NCI-H1105 treated with DMSO at 0.1 percent for 48 hours (cell line): Measurements from ENCODE around the gene AGPAT4.

Experiments
- DNase-seq: peaks from one replicate; lab custom pipeline; 2025; lab: John Stamatoyannopoulos, UW

Gene AGPAT4

DNA sequence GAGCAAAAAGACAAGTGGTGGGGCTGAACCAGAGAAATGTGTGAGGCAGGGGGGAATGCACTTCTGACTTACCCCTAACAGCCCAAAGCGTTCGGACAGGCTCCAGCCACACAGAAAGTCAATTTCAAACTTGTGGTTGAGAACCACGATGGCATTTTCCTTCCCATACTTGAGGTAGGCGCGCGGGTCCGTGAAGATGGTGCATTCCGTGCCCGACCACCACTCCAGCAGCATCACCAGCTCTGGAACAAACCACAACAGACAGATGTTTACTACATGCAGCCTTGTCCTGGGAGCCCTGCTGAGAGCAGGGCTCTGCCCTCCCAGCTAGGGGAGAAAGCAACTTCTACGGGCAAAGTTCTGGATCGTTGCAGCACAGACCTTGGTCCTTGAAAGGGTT lies 107.7 kb downstream of the AGPAT4 start:
- DNase-seq: no peak

DNA sequence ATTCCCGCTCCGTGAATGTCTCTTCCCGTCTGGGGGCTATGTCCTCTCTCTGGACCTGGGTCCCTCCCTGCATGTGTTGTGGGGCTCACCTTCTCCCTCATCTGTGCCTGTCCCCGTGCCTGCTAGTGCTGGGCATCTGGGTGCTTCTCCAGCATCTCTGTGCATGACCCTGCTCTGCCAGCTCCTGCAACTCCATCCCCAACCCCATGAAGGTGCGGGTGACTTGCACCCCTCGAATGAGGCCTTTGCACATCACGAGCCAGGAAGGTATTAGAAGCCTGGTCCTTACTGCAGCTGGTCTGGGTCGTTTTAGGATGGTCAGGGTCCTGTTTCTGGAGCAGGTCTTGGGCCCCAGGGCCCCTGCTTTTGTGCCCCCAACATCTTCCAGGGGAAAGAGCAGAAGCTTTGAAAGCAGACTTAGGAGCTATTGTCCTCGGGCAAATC lies 109.7 kb downstream of the AGPAT4 start:
- DNase-seq: no peak

DNA sequence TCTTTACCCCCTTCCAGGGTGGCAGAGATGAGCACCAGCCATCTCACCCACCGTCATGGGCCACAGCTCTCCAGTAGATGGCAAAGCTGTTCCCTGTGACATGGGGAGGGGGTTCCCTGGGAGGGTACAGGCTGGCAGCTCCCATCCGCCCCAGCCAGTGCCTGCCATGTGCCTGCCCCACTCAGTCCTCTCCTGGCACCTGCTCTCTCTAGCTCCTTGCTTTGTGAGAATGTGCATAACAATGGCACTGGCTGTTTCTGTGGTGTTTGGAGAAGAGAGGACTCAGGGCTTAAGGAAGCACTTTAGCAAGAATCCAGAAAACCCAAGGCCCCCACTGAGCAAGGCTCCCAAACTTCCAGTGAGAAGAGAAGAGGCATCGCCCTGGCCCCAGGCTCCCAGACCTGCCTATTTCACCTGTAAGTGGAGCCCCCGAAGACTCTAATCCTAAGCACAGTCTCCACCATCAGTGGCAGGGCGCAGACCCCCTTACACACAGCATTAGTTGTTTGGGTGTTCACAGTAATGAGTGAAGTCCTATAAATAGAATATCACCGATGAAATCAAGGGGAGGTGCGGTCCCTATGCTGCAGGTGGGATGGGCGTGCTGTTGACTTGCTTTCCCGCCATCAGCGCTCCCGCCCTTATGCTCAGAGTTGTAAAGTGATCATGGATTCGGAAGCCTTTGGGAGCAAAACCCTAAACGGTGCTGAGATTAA lies 110.2 kb downstream of the AGPAT4 start:
- DNase-seq: no peak

DNA sequence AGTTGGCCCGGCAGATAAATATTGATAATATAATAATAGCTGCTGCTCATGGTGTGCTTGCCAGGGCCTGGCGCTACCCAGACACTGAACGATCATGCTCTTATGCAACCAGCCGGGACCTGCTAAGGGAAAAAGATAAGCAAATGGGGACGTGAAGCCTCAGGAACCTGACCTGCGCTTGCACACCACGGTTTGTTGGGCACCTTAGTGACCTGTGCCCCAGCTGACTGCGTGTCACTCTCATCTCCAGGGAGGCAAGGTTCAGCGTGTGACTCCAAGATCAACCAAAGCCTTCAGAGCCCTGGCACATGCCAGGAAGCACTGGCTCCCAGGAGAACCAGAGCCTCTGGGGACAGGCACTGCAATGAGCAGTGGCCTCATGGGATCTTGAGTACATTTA lies 111.1 kb downstream of the AGPAT4 start:
- DNase-seq: no peak

DNA sequence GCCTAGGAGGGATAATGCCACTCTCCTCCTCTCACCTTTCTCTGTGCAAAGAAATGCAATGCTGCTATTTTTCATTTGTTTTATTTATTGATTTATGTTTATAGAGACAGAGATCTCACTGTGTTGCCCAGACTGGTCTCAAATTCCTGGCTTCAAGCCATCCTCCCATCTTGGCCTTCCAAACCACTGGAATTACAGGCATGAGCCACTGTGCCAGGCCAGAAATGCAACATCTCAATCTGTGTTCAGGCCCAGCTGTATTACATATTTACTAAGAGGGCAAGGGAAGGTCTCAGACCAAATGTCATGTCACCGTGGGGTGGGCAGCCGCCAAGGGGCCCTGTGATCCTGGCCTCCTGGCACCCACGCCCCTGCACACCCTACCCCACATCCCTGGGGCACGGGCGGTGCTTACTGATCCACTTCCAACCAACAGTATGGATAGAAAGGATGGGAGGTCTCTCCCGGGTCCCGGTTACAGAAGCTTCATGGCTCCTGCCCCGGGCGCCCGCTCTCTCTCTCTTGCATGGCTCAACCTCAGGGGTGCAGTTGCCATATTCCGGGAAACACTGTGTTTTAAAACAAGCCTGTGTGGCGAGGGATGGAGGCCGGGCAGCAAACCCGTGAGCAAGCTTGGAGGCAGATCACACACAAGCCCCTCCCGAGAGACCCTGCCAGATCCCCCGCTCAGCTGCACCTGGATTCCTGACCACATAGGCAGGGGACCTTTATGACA lies 111.8 kb downstream of the AGPAT4 start:
- DNase-seq: no peak

DNA sequence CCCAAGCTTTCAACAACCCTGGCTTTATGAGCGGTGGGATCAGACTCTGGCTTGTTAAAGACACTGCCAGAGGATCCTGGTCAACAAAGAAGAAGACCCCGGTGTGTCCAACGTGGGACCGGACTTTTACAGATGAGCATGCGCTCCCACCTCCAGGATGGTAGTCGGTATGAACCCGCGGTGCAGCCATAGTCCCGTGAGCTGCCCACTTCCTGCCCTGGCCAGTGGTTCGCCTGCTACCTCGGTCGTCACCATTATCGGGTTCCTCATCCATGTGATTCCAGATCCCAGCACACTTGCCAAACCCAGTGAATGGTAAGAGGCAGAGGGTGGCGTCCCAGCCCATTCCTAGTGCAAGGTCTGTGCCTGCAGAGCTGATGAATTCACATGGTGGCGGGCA lies 112.7 kb downstream of the AGPAT4 start:
- no peak for DNase-seq

DNA sequence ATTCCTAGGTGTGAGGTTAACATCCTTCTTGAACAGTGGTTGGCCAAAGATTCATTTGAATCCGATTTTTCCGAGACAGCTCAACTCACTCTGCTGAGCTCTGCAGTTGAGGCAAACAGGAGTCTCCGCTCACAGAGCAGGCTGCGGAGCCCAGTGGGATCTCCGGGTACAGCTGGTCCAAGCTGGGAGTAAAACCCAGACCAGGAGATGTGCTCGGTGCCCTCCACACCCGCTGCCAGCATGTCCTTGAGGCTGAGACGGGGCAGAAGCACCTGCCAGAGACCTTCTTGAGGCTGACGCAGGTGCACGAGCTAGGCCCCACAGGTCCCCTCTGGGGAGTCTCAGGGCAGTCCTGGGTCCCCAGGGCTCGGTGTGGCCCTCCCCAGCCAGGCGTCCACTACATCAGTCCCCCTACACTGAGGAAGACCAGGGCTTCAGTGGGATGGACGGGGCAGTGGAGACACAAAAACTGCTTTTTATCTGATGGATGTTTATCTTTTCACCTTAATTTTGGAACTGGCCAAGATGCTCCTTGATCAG lies 119.0 kb downstream of the AGPAT4 start:
- DNase-seq: no peak

DNA sequence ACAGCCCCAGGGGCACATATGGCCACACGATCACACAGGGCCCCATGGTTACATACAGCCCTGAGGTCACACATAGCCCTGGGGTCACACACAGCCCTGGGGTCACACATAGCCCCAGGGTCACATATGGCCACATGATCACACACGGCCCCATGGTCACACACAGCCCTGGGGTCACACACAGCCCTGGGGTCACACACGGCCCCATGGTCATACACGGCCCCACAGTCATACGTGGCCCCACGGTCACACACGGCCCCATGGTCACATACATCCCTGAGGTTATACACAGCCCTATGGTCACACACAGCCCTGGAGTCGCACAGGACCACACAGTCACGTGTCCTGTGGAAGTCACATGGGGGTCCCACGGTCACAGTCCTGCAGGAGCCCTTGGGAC lies 120.1 kb downstream of the AGPAT4 start:
- DNase-seq: no peak

DNA sequence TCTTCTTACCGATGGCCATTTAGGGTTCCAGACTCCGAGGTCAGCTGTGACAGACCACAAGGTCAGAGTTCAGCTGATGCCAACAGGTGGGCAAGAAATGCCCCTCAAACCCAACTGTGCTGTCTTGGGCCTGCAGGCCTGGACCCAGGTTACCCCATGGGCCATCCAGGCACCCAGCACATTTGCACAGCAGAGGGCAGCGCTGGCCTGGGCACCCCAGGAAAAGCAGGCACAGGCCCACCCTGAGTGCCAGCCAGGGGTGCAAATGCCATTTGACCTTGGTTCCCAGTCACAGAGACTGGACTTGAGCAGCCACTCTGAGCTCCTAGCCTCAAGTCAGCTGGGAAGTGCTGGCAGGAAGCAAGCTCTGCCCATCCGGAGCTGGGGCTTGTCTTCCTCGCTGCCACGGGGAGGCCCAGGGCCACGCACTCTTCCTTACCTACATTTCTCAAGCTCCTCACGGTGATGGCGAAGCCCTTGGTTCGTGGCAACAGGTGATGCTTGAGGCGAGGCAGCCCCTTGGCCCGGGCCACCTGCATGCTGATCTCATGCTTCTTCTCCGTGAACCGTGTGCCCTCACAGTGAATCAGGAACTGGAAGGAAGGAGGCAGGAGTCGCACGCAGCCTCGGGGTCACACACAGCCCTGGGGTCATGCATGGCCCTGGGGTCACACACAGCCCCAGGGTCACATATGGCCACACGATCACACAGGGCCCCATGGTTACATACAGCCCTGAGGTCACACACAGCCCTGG lies 120.8 kb downstream of the AGPAT4 start:
- DNase-seq: no peak

DNA sequence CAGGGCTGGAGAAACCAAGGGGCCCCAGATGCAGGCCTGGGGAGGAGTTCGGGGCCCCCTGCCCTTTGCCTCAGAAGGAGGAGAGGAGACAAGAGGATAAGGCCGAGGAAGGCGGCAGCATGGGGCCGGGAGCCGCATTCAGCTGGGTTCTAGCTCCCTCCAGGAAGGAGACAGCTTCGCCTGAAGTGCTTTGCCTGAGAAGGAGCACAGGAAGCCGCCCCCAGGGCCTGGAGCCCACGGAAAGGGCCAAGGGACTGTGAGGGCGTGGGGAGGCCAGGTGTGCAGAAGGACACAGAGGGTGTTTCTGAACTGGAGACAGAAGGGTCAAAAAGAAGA lies 121.4 kb downstream of the AGPAT4 start:
- no peak for DNase-seq

DNA sequence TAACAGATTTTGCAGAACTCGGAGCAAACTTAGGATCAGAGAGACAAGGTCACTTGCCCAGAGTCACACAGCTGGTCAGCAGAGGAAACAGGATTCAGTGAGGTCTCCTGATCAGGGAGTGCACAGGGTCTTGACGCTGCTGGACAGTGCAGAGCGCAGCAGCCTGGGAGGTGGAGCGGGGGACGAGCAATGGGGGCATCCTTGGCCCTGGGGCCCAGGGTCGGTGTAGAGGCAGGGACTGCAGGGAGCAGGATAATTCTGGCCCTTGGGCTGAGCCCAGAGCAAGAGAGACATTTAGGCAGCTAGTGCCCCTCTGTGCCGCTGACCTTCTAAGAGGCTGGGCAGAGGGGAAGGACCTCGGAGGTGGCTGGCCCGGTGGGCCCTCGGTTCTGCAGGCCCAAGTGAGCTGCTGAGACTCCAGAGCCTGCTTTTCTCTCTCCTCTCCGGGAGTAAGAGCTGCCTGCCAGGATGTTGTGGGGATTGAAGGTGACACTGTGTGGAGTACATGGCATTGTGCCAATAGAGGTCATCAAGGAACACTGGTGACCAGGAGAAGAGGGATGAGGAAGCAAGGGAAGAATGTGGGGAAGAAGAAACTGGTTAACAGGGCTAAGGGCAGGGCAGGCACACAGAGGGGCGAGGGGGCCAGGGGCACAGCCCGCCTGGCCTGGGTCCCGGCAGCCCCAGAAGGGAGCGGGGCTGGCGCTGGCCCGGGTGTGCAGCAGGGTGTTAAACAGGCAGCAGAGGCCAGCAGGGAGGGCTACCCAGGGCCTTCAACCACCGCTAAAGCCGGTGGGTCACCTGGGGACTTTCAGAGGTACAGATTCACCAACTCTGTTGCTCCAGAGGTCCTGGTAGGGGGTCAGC lies 122.0 kb downstream of the AGPAT4 start:
- DNase-seq: peak; percentile 18

DNA sequence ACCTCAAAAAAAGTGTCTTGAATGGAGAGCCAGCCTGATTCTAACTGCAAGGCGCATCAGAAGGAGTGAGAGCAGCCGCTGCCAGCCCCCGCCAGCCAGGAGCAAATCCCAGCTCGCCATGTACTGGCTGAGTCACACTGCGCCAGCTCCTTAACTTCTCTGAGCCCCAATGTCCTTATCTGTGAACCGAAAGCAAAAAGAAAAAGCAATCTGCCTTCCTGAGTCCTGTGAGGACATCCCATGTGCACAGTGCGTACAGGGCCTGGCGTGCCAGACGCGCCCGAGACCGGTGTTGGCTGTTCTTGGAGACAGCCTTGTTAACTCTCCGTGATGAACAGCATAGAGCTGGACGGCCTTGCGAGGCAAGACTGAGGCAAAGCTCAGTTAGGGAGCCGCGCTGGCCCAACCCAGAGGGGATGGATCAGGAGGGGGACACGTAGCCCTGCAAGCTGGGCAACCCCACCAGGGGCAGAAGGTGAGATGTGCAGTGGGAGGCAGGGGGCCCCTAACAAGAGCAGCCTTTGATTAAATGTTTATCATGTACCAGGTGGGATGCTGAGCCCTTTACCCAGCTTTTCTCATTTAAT lies 122.7 kb downstream of the AGPAT4 start:
- DNase-seq: no peak

DNA sequence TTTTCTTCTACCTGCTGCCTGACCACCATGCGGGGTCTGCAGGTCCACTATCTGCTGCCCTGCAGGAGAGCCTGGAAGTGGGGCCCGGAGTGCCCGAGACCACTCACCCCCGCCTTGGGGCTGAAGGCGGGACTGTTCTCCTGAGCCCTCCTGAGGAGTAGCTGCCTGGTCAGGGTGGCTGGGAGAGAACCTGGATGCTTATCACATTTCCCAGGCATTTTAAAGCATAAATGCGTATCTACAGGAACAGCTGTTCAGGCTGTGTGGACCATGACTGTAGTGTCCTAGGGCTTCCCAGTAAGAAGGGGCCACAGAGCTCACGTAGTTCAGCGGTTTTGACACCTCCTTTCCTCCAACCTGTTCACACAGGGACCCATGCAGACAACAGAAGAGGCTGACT lies 123.3 kb downstream of the AGPAT4 start:
- no peak for DNase-seq

DNA sequence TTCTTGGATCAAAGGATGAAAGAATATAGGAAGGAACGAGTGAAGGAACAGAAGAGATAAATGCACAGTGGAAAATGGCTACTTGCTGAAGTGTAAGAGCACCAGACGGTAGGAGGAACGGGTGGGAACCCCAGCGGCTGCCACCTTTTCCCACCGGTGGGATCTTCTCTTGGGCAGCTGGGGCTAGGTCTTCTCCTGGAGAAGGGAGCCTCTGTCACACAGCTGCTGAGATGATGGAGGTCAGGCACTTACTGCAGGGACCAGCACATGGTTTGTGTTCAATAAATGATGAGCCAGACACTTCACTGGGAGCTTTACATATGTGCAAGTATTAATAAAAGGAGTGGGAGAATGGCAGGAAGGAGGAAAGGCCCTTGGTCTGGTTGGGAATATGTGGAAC lies 123.7 kb downstream of the AGPAT4 start:
- no peak for DNase-seq

DNA sequence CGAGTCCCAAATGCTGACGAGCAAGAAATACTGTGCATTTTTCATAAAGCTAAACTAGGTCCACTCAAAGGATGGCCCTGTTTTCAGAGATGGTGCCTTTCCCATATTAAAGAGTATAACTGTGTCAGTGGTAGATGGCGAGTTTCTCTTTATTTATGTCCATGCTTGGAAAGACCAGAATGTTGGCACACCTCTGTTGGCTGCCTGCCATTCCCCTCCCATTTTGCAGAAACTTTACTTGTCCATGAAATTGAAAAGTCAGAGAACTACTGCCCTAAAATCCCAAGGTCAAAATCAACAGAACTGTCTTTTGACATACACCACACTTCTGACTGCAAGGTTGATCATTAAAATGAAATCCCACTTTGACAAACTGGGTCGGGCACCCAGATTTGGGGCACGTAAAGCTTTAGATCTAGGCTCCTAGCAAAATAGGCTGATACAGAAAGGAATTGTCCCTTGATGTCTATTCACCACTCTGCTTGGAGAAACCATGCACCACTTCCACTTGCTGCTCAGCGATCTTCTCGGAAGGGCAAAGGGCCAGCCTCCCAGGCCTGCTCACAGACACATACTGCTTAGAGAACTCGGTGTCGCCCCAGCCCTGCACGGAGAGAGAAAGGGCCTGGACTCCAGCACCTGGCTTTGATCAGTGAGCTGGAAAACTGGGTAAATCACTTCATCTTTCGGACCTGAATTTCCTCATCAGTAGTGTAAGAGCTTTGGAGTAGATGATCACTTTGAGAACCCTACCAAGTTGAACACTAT lies 130.0 kb downstream of the AGPAT4 start:
- DNase-seq: no peak

DNA sequence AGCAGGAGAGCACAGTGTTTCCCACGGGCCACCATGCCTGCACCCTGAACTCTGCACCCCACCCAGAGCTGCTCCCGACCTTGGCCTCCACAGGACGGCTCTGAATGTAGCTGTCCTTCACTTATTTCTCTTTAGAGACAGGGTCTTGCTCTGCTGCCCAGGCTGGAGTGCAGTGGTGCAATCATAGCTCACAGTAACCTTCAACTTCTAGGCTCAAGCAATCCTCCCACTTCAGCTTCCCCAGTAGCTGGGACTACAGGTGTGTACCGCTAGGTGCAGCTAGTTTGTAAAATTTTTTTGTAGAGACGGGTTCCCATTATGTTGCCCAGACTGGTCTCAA lies 130.9 kb downstream of the AGPAT4 start:
- no peak for DNase-seq

DNA sequence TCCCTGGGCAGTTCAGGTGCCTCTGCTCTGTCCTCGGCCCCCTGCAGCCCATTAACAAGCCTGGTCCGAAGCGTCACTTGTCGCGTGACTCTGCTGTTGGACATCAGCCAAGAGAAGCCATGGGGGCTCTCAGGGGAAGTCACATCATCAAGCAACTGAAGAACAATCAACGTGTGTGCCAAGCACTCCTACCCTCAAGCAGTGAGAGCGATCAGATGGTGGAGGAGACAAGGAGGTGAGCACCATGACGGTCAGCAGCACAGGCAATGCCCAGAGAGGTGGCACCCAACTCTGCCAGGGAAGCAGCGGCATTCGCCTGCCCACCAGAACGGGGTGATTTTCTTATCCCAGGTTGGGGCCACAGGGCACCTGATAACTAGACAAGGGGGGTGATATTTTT lies 132.7 kb downstream of the AGPAT4 start:
- peak; percentile 24 for DNase-seq

DNA sequence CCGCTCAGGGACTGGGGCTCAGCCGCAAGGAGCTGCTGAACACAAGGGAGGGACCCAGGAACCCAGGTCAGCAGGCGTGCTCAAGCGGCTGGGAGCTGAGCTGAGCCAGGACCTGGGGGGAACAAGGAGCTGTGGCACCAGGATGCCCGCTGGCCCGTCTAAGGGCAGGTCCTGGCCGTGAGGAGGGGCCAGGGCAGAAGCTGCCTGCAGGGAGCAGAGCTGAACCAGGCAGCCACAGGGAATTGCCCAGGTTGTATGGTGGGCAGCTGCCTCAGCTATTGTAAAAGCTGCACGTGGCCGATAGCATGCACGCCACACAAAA lies 133.3 kb downstream of the AGPAT4 start:
- no peak for DNase-seq

DNA sequence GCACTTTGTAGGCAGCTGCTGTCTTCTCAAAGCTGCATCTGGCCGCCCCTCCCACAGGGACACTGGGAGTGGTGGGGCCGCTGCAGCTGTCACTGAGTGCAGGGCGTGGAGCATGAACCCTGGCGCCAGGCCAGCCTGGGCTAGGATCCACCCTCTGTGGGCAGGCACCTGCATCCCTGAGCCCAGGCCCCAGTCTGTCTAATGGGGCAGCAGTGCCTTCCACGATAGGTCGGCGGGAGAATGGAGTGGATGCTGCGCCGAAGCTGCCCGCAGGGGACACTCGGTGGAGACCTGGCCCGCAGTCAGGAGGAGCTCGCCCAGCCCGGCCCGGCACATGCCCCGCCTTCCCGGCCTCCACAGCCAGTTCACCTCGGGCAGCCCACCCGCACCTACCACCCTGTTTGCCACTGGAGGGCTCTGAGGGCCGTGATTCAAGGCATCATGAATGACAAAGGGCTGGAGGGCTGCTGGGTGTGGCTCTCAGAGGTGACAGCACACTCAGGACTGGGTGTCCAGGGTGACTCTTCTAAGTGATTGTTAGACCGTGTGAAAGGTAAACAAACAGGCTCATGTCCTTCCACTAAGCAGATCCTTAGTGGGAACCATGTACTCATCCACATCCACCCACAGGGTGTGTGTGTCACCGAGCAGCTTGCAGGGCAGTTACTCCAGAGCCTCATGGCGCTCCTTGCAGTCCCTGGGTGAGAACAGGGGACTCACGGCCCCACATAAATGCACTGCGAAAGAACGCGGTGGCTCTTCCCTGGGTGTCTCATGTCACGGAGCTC lies 133.9 kb downstream of the AGPAT4 start:
- DNase-seq: no peak

DNA sequence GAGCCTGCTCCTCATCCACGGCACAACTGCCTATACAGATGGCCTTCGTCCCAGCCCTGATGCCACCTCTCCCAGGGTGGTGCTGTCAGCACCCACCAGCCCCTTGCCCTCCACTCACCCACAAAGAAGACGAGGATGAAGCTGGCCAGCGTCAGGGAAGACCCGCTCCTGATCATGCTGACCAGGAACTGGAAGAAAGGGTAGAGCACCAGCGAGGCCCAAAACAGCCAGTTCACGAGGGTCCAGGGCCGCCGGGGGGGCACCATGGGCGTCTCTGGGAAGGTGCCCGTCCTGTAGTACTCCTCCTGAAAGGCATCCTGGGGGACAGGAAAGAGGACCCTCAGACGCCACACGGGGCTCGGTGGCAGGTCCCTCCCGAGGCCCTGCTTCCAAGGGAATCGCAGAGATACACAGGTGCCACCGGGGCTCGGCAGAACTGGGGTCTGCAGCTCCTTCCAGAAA lies 134.5 kb downstream of the AGPAT4 start:
- DNase-seq: no peak
